HG02970 (cell line): ENCODE results near the gene ANKS1B.

Experiments
- ATAC-seq: cut with Tn5 transposase; IDR thresholded peaks from one replicate; pipeline ENCODE4 v1.9.1; 2021; ENCODE audit warnings: mild to moderate bottlenecking, moderate library complexity, moderate number of reproducible peaks; ENCODE audit not compliant: unreplicated experiment, low FRiP score

Gene ANKS1B

GRCh38 chr12:98816720-98817119 is 1168.0 kb downstream of the ANKS1B start:
- no peak for ATAC-seq

GRCh38 chr12:98814254-98814653 is 1170.5 kb downstream of the ANKS1B start:
- ATAC-seq = no peak

- no peak for ATAC-seq
Observed at GRCh38 chr12:98812225-98812624, 1172.5 kb downstream of the ANKS1B start.

- ATAC-seq = no peak
Observed at GRCh38 chr12:98808243-98808875, 1176.4 kb downstream of the ANKS1B start.

- no peak for ATAC-seq
Observed at GRCh38 chr12:98807187-98807586, 1177.5 kb downstream of the ANKS1B start.

- no peak for ATAC-seq
Observed at GRCh38 chr12:98803468-98804209, 1181.1 kb downstream of the ANKS1B start.

GRCh38 chr12:98799822-98800221 is 1184.9 kb downstream of the ANKS1B start:
- no peak for ATAC-seq

- no peak for ATAC-seq
Observed at GRCh38 chr12:98799146-98799810, 1185.5 kb downstream of the ANKS1B start.

GRCh38 chr12:98797200-98797599 is 1187.5 kb downstream of the ANKS1B start:
- no peak for ATAC-seq

- no peak for ATAC-seq
Observed at GRCh38 chr12:98796745-98797144, 1188.0 kb downstream of the ANKS1B start.

- ATAC-seq = no peak
Observed at GRCh38 chr12:98793121-98793520, 1191.6 kb downstream of the ANKS1B start.

- ATAC-seq = no peak
Observed at GRCh38 chr12:98791406-98791805, 1193.3 kb downstream of the ANKS1B start.

GRCh38 chr12:98788396-98788795 is 1196.3 kb downstream of the ANKS1B start:
- ATAC-seq = no peak

- no peak for ATAC-seq
Observed at GRCh38 chr12:98786653-98787052, 1198.1 kb downstream of the ANKS1B start.

GRCh38 chr12:98783420-98783819 is 1201.3 kb downstream of the ANKS1B start:
- no peak for ATAC-seq

- ATAC-seq = no peak
Observed at GRCh38 chr12:98780261-98780660, 1204.5 kb downstream of the ANKS1B start.

- ATAC-seq = no peak
Observed at GRCh38 chr12:98772818-98773217, 1211.9 kb downstream of the ANKS1B start.

- ATAC-seq = no peak
Observed at GRCh38 chr12:98771811-98772752, 1212.7 kb downstream of the ANKS1B start.

- no peak for ATAC-seq
Observed at GRCh38 chr12:98770230-98770629, 1214.5 kb downstream of the ANKS1B start.

- ATAC-seq = no peak
Observed at GRCh38 chr12:98769068-98769467, 1215.7 kb downstream of the ANKS1B start.
